ENCODE data around the gene CHI3L2. TPM values are rescaled to one million over a fixed set of nuclear protein-coding genes. Genes with fewer than 3 reads are reported as not detected.

The CHI3L2 gene
- total RNA-seq, 1 donor from 2014 or later, result 1.1 TPM

- H3K4me3 ChIP-seq, result no peak overlapping the region
- H3K9me3 ChIP-seq (replicated peaks), result no peaks in the 10 kb centered on the region
- H3K27ac ChIP-seq (replicated peaks), result no peak overlapping the region
- peaks cover 9% of the 10 kb centered on the region for H3K4me1 ChIP-seq
- peaks cover 68% of the 10 kb centered on the region for H3K27me3 ChIP-seq (ENCODE audit: low read depth)
- intact Hi-C loops (cut with micrococcal nuclease), result no loop called here
- no peak for DNase-seq
- TF ChIP-seq CTCF (IDR thresholded peaks at IDR 0.05; ENCODE audit: borderline replicate concordance), result no peak
- no peaks in the 10 kb centered on the region for H3K36me3 ChIP-seq
Observed at GRCh38 chr1:111209622-111210021, 17.9 kb upstream of the CHI3L2 start.

GRCh38 chr1:111211921-111212320, 15.6 kb upstream of the CHI3L2 start:
- no peak for DNase-seq
- TF ChIP-seq CTCF (IDR thresholded peaks at IDR 0.05; ENCODE audit: borderline replicate concordance), result no peak
- no peaks in the 10 kb centered on the region for H3K9me3 ChIP-seq (replicated peaks)
- intact Hi-C loops (cut with micrococcal nuclease), result no loop called here
- H3K27me3 ChIP-seq (ENCODE audit: low read depth), result peaks cover 45% of the 10 kb centered on the region
- no peaks in the 10 kb centered on the region for H3K36me3 ChIP-seq
- H3K4me3 ChIP-seq, result no peak overlapping the region
- no peaks in the 10 kb centered on the region for H3K4me1 ChIP-seq
- H3K27ac ChIP-seq (replicated peaks), result no peak overlapping the region

- Histone ChIP-seq H3K36me3 (no peaks in the 10 kb centered on the region), H3K9me3 (replicated peaks) (no peaks in the 10 kb centered on the region), H3K27me3 (ENCODE audit: low read depth) (peaks cover 44% of the 10 kb centered on the region), H3K4me3 (no peak overlapping the region), H3K27ac (replicated peaks) (no peak overlapping the region), H3K4me1 (no peaks in the 10 kb centered on the region)
- intact Hi-C loops (cut with micrococcal nuclease), result no loop called here
- DNase-seq, result no peak
- TF ChIP-seq CTCF (IDR thresholded peaks at IDR 0.05; ENCODE audit: borderline replicate concordance), result no peak
Observed at GRCh38 chr1:111212634-111213335, 14.7 kb upstream of the CHI3L2 start.

- H3K9me3 ChIP-seq (replicated peaks), result no peaks in the 10 kb centered on the region
- no peak for TF ChIP-seq CTCF (IDR thresholded peaks at IDR 0.05; ENCODE audit: borderline replicate concordance)
- peaks cover 44% of the 10 kb centered on the region for H3K27me3 ChIP-seq (ENCODE audit: low read depth)
- no peak overlapping the region for H3K4me3 ChIP-seq
- no peak overlapping the region for H3K27ac ChIP-seq (replicated peaks)
- intact Hi-C loops (cut with micrococcal nuclease), result no loop called here
- no peak for DNase-seq
- no peaks in the 10 kb centered on the region for H3K4me1 ChIP-seq
- H3K36me3 ChIP-seq, result no peaks in the 10 kb centered on the region
Observed at GRCh38 chr1:111213412-111213811, 14.1 kb upstream of the CHI3L2 start.

GRCh38 chr1:111214074-111214801, 13.3 kb upstream of the CHI3L2 start:
- H3K4me1 ChIP-seq, result peaks cover 1% of the 10 kb centered on the region
- no peak overlapping the region for H3K4me3 ChIP-seq
- no peak overlapping the region for H3K27ac ChIP-seq (replicated peaks)
- no peak for TF ChIP-seq CTCF (IDR thresholded peaks at IDR 0.05; ENCODE audit: borderline replicate concordance)
- no peaks in the 10 kb centered on the region for H3K36me3 ChIP-seq
- peaks cover 37% of the 10 kb centered on the region for H3K27me3 ChIP-seq (ENCODE audit: low read depth)
- intact Hi-C loops (cut with micrococcal nuclease), result no loop called here
- DNase-seq, result no peak
- no peaks in the 10 kb centered on the region for H3K9me3 ChIP-seq (replicated peaks)
